ENCODE measurements around the gene DNAJC12. TPM values are rescaled to one million over a fixed set of nuclear protein-coding genes. Genes with fewer than 3 reads are reported as not detected.
"Not testable (repeated sequence)": the region's sequence is repeated elsewhere in the genome, so short reads cannot be mapped to it uniquely, and the experiment has no call there.

The DNAJC12 gene
- polyA plus RNA-seq, 1 of the 3 experiments (the other 2 are of a cell fraction), result 7.9 TPM

GRCh38 chr10:67839951-67840350 is 2.0 kb upstream of the DNAJC12 start:
- WGBS (ENCODE audit: low lambda C conversion rate), result 67% methylated on average over 3 of the region's 3 CpGs
- no peak overlapping the region for H3K4me3 ChIP-seq (ENCODE audit: low read depth in 2 of 2, low read length in 1 of 2)
- no peak overlapping the region for H3K27ac ChIP-seq (ENCODE audit: low read depth in 2 of 2, low read length in 1 of 2)
- no peak for DNase-seq
- H3K79me2 ChIP-seq (ENCODE audit: insufficient read depth), result no peaks in the 10 kb centered on the region
- no peak overlapping the region for H3K9ac ChIP-seq
- H3K36me3 ChIP-seq (replicated peaks in 1 of 2; ENCODE audit: control insufficient read depth in 1 of 2, insufficient read depth in 2 of 2, low read length in 1 of 2), result no peaks in the 10 kb centered on the region
- H3K27me3 ChIP-seq (ENCODE audit: insufficient read depth), result no peaks in the 10 kb centered on the region
- ChIA-PET POLR2A (no interaction called here), CTCF (no interaction called here)
- H3K4me2 ChIP-seq, result no peak overlapping the region
- no peak for TF ChIP-seq TEAD4 (IDR thresholded peaks at IDR 0.05; ENCODE audit: borderline replicate concordance, insufficient read depth)
- TF ChIP-seq RAD21 (IDR thresholded peaks at IDR 0.05; ENCODE audit: low read length), result no peak
- TF ChIP-seq RXRA (IDR thresholded peaks at IDR 0.05; ENCODE audit: borderline replicate concordance, low read depth), result no peak
- no peak for TF ChIP-seq TAF1 (IDR thresholded peaks at IDR 0.05; ENCODE audit: borderline replicate concordance, low read depth, low read length)
- TF ChIP-seq, protein P1, sequence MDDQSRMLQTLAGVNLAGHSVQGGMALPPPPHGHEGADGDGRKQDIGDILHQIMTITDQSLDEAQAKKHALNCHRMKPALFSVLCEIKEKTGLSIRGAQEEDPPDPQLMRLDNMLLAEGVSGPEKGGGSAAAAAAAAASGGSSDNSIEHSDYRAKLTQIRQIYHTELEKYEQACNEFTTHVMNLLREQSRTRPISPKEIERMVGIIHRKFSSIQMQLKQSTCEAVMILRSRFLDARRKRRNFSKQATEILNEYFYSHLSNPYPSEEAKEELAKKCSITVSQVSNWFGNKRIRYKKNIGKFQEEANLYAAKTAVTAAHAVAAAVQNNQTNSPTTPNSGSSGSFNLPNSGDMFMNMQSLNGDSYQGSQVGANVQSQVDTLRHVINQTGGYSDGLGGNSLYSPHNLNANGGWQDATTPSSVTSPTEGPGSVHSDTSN (IDR thresholded peaks at IDR 0.05), result no peak
- no peak for TF ChIP-seq SIN3A (IDR thresholded peaks at IDR 0.05; ENCODE audit: borderline replicate concordance, low read depth, low read length)
- TF ChIP-seq ELF1 (IDR thresholded peaks at IDR 0.05), result no peak
- TF ChIP-seq TCF12 (IDR thresholded peaks at IDR 0.05), result no peak
- no peaks in the 10 kb centered on the region for H3K9me3 ChIP-seq
- H3K4me1 ChIP-seq (ENCODE audit: control insufficient read depth in 1 of 2, insufficient read depth in 2 of 2, low read depth in 1 of 2, low read length in 1 of 2), result no peaks in the 10 kb centered on the region; a peak in 1 of 4 replicates
- no peaks in the 10 kb centered on the region for H4K20me1 ChIP-seq (ENCODE audit: insufficient read depth)
- no peaks in the 10 kb centered on the region for H3F3A ChIP-seq (replicated peaks; ENCODE audit: insufficient read depth)
- no peaks in the 10 kb centered on the region for H3K9me2 ChIP-seq
- no peak overlapping the region for H2AFZ ChIP-seq (ENCODE audit: low read depth)

DNA sequence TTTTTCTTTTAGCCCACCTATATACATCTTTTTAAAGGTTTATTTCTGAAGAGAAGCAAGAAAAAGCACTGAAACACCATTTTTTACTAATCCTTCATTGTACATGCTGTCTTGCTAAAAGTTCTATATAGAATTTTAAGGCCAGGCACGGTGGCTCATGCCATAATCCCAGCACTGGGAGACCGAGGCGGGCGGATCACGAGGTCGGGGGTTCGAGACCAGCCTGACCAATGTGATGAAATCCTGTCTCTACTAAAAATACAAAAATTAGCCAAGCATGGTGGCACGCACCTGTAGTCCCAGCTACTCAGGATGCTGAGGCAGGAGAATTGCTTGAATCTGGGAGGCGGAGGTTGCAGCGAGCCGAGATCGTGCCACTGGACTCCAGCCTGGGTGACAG is 1.5 kb upstream of the DNAJC12 start:
- H3K4me1 ChIP-seq (ENCODE audit: control insufficient read depth in 1 of 2, insufficient read depth in 2 of 2, low read depth in 1 of 2, low read length in 1 of 2); H3K4me3 ChIP-seq (ENCODE audit: low read depth in 2 of 2, low read length in 1 of 2); H4K20me1 ChIP-seq (ENCODE audit: insufficient read depth); DNase-seq; H3K9me3 ChIP-seq; H3K27me3 ChIP-seq (ENCODE audit: insufficient read depth); H2AFZ ChIP-seq (ENCODE audit: low read depth); H3F3A ChIP-seq (replicated peaks; ENCODE audit: insufficient read depth); H3K27ac ChIP-seq (ENCODE audit: low read depth in 2 of 2, low read length in 1 of 2); H3K4me2 ChIP-seq; H3K79me2 ChIP-seq (ENCODE audit: insufficient read depth); H3K9me2 ChIP-seq; H3K9ac ChIP-seq; CTCF ChIA-PET; POLR2A ChIA-PET; H3K36me3 ChIP-seq (replicated peaks in 1 of 2; ENCODE audit: control insufficient read depth in 1 of 2, insufficient read depth in 2 of 2, low read length in 1 of 2): not testable (repeated sequence)
- 91% methylated on average over 12 of the region's 12 CpGs for WGBS (ENCODE audit: low lambda C conversion rate)

GRCh38 chr10:67836972-67837371 is 1.0 kb downstream of the DNAJC12 start:
- TF ChIP-seq RFX5 (IDR thresholded peaks at IDR 0.05; ENCODE audit: low read length) (no peak), NRF1 (IDR thresholded peaks at IDR 0.05; ENCODE audit: low read depth, low read length) (no peak), GABPA (IDR thresholded peaks at IDR 0.05; ENCODE audit: low read depth) (no peak)
- no peak overlapping the region; a peak in 1 of 4 replicates for H3K27ac ChIP-seq (ENCODE audit: low read depth in 2 of 2, low read length in 1 of 2)
- WGBS (ENCODE audit: low lambda C conversion rate), result 14% methylated on average over 1 of the region's 1 CpG
- peaks cover 0 to 4% of the 10 kb centered on the region in 2 experiments; a peak in 2 of 4 replicates for H3K4me1 ChIP-seq (ENCODE audit: control insufficient read depth in 1 of 2, insufficient read depth in 2 of 2, low read depth in 1 of 2, low read length in 1 of 2)
- no peaks in the 10 kb centered on the region for H3K9me2 ChIP-seq
- H4K20me1 ChIP-seq (ENCODE audit: insufficient read depth), result no peaks in the 10 kb centered on the region
- no peaks in the 10 kb centered on the region for H3K36me3 ChIP-seq (replicated peaks in 1 of 2; ENCODE audit: control insufficient read depth in 1 of 2, insufficient read depth in 2 of 2, low read length in 1 of 2)
- DNase-seq, result no peak
- CTCF ChIA-PET, result interaction anchor here (0.8 to 2.1 kb wide), 4 partner anchors 12 to 319 kb away, joined by 3 to 15 read pairs (median 4); no protein-coding TSS in a partner anchor
- no peaks in the 10 kb centered on the region for H3K9me3 ChIP-seq
- peak overlapping the region; percentile 47; the same call in 1 of the 2 replicates for H3K4me2 ChIP-seq
- no peaks in the 10 kb centered on the region for H3K27me3 ChIP-seq (ENCODE audit: insufficient read depth)
- peak overlapping the region in 1 of 2 experiments; percentile 53; a peak in 2 of 4 replicates for H3K4me3 ChIP-seq (ENCODE audit: low read depth in 2 of 2, low read length in 1 of 2)
- H3K9ac ChIP-seq, result no peak overlapping the region
- 0 out of 2 replicates have a peak overlapping the region, but pooled peaks have one; percentile 56 for H2AFZ ChIP-seq (ENCODE audit: low read depth)
- H3K79me2 ChIP-seq (ENCODE audit: insufficient read depth), result no peaks in the 10 kb centered on the region
- POLR2A ChIA-PET, result no interaction called here
- H3F3A ChIP-seq (replicated peaks; ENCODE audit: insufficient read depth), result no peaks in the 10 kb centered on the region
